Endodermal cell (in vitro differentiated cells): ENCODE measurements around the gene RPS6KB2. TPM values are rescaled to one million over a fixed set of nuclear protein-coding genes. Genes with fewer than 3 reads are reported as not detected.

Experiments
- DNase-seq: peaks from one replicate; pipeline ENCODE4 v3.0.0-alpha.2; 2017
- H3K27ac ChIP-seq: 2 replicates; pipeline ENCODE4 v1.5.1; 2013; ENCODE audit warnings: mild to moderate bottlenecking, low read depth, low read length, moderate library complexity
- H3K27me3 ChIP-seq: 2 replicates; pipeline ENCODE4 v1.6.1; 2013; ENCODE audit warnings: mild to moderate bottlenecking, low read length, moderate library complexity; ENCODE audit not compliant: insufficient read depth, control insufficient read depth, poor library complexity, severe bottlenecking
- H3K36me3 ChIP-seq: 2 replicates; pipeline ENCODE4 v1.7.0; 2013; ENCODE audit warnings: mild to moderate bottlenecking, low read length, moderate library complexity; ENCODE audit not compliant: control insufficient read depth, insufficient read depth
- H3K4me1 ChIP-seq: one replicate; pipeline ENCODE4 v1.7.0; 2013; ENCODE audit warnings: low read length; ENCODE audit not compliant: control insufficient read depth, insufficient read depth
- H3K4me3 ChIP-seq: 2 replicates; pipeline ENCODE4 v1.5.1; 2013; ENCODE audit warnings: mild to moderate bottlenecking, low read length, moderate library complexity
- H3K9ac ChIP-seq: 2 replicates; pipeline ENCODE4 v1.6.1; 2013; ENCODE audit warnings: mild to moderate bottlenecking, low read length, moderate library complexity; ENCODE audit not compliant: poor library complexity, severe bottlenecking; ENCODE audit errors: extremely low read depth
- H3K9me3 ChIP-seq: 2 replicates; pipeline ENCODE4 v1.6.1; 2013; ENCODE audit warnings: mild to moderate bottlenecking, low read length, moderate library complexity; ENCODE audit not compliant: control insufficient read depth
- H3K27ac Mint-ChIP-seq: 2 replicates; pipeline ENCODE4 v1.8.0; 2020; ENCODE audit warnings: mixed read lengths
- H3K27me3 Mint-ChIP-seq: 2 replicates; pipeline ENCODE4 v1.8.0; 2021; ENCODE audit warnings: mild to moderate bottlenecking, mixed read lengths; ENCODE audit not compliant: insufficient read depth
- H3K36me3 Mint-ChIP-seq: 2 replicates; pipeline ENCODE4 v1.8.0; 2020; ENCODE audit warnings: low read depth, mixed read lengths
- H3K4me1 Mint-ChIP-seq: 2 replicates; pipeline ENCODE4 v1.8.0; 2020; ENCODE audit warnings: mixed read lengths
- H3K4me3 Mint-ChIP-seq: 2 replicates; pipeline ENCODE4 v1.8.0; 2020; ENCODE audit warnings: mild to moderate bottlenecking, moderate library complexity, mixed read lengths
- H3K9me3 Mint-ChIP-seq: 2 replicates; pipeline ENCODE4 v1.8.0; 2020; ENCODE audit warnings: mild to moderate bottlenecking, mixed read lengths
- CTCF ChIP-seq: fragments of 200-600 bp; sonication (generic); conservative IDR thresholded peaks from 2 replicates; pipeline ENCODE4 v1.5.0; 2021; ENCODE audit warnings: antibody characterized with exemption, mild to moderate bottlenecking
- WGBS, 2 experiments: methylation state at CpG; one replicate each; pipeline versions ENCODE4 v1.1.5 to v1.1.7; 2013; ENCODE audit warnings: missing lambda C conversion rate in 2 of 2, mixed read lengths in 1 of 2; ENCODE audit not compliant: insufficient coverage in 1 of 2, insufficient read length in 1 of 2; 5-methylcytosine and 5-hydroxymethylcytosine counted together
- total RNA-seq, 2 donors: library from RNA; stranded (reverse); fragmentation: NEBNext Ultra II Directional in 1 of 2; extraction: Animal tissue kit (Norgen Biotek cat#: 25700) in 1 of 2; gene quantifications; 2 replicates in 1 of 2; 3 replicates in 1 of 2; pipeline ENCODE4 v1.2.1, GENCODE V29; 2021

The RPS6KB2 gene
- total RNA-seq, 2 donors from 2014 or later, result 47.0 to 51.8 TPM

GRCh38 chr11:67392183-67392715 lies 36.0 kb upstream of the RPS6KB2 start:
- Mint-ChIP-seq H3K4me1 (peaks cover 22% of the 10 kb centered on the region), H3K4me3 (peak overlapping the region; percentile 80), H3K9me3 (no peaks in the 10 kb centered on the region), H3K27me3 (no peaks in the 10 kb centered on the region), H3K27ac (peak overlapping the region; percentile 85), H3K36me3 (peaks cover 17% of the 10 kb centered on the region)
- Histone ChIP-seq H3K27me3 (no peaks in the 10 kb centered on the region), H3K9me3 (no peaks in the 10 kb centered on the region), H3K4me3 (peak overlapping the region; percentile 99), H3K36me3 (peaks cover 12% of the 10 kb centered on the region), H3K4me1 (no peaks in the 10 kb centered on the region), H3K27ac (no peak overlapping the region), H3K9ac (peak overlapping the region; percentile 71)
- DNase-seq, result no peak
- WGBS, 2 experiments, result 1 to 16% methylated on average over 11 to 31 of the region's 31 CpGs
- no peak for TF ChIP-seq CTCF

- Mint-ChIP-seq H3K4me3 (peak overlapping the region; percentile 80), H3K27ac (no peak overlapping the region), H3K27me3 (no peaks in the 10 kb centered on the region), H3K9me3 (no peaks in the 10 kb centered on the region), H3K36me3 (peaks cover 27% of the 10 kb centered on the region), H3K4me1 (peaks cover 18% of the 10 kb centered on the region)
- WGBS, 2 experiments, result 93 to 98% methylated on average over 18 of the region's 18 CpGs
- TF ChIP-seq CTCF, result no peak
- peaks cover 24% of the 10 kb centered on the region for H3K36me3 ChIP-seq
- no peaks in the 10 kb centered on the region for H3K27me3 ChIP-seq
- H3K4me1 ChIP-seq, result no peaks in the 10 kb centered on the region
- no peak for DNase-seq
- H3K27ac ChIP-seq, result no peak overlapping the region
- H3K9ac ChIP-seq, result no peak overlapping the region
- no peaks in the 10 kb centered on the region for H3K9me3 ChIP-seq
- no peak overlapping the region for H3K4me3 ChIP-seq
These were observed 34.9 kb upstream of the RPS6KB2 start for GRCh38 chr11:67393437-67393836.

- no peak overlapping the region for H3K27ac Mint-ChIP-seq
These were observed 34.3 kb upstream of the RPS6KB2 start for GRCh38 chr11:67393990-67394389.

More at GRCh38 chr11:67393990-67394389, 34.3 kb upstream of the RPS6KB2 start:
- peaks cover 18% of the 10 kb centered on the region for H3K4me1 Mint-ChIP-seq
- no peak overlapping the region for H3K27ac ChIP-seq
- WGBS, 2 experiments, result 92 to 95% methylated on average over 4 to 5 of the region's 5 CpGs
- TF ChIP-seq CTCF, result no peak
- H3K9ac ChIP-seq, result no peak overlapping the region
- H3K4me1 ChIP-seq, result no peaks in the 10 kb centered on the region
- peaks cover 29% of the 10 kb centered on the region for H3K36me3 Mint-ChIP-seq
- H3K9me3 ChIP-seq, result no peaks in the 10 kb centered on the region
- peak overlapping the region; percentile 80 for H3K4me3 Mint-ChIP-seq
- no peak overlapping the region for H3K4me3 ChIP-seq
- H3K9me3 Mint-ChIP-seq, result no peaks in the 10 kb centered on the region
- H3K27me3 ChIP-seq, result no peaks in the 10 kb centered on the region
- no peak for DNase-seq
- H3K27me3 Mint-ChIP-seq, result no peaks in the 10 kb centered on the region
- H3K36me3 ChIP-seq, result peaks cover 26% of the 10 kb centered on the region
